Activated T-cell treated with anti-CD3 and anti-CD28 coated beads for 4 hours (primary cell): Measurements from ENCODE around the gene NDUFAF2.
A peak's percentile ranks its signal among the peaks of the same experiment; 100 is the strongest.

Experiments
- DNase-seq: peaks from one replicate; pipeline ENCODE4 v3.0.0-alpha.2; 2020

NDUFAF2 gene

GRCh38 chr5:61132559-61132958 lies 187.6 kb downstream of the NDUFAF2 start:
- DNase-seq = no peak

- DNase-seq = no peak
These were observed 192.8 kb downstream of the NDUFAF2 start for GRCh38 chr5:61137835-61138234.

- no peak for DNase-seq
These were observed 194.3 kb downstream of the NDUFAF2 start for GRCh38 chr5:61139094-61139873.

- DNase-seq = no peak
These were observed 194.9 kb downstream of the NDUFAF2 start for GRCh38 chr5:61139931-61140330.

- DNase-seq = no peak
These were observed 196.8 kb downstream of the NDUFAF2 start for GRCh38 chr5:61141801-61142200.

GRCh38 chr5:61142391-61142790 lies 197.4 kb downstream of the NDUFAF2 start:
- no peak for DNase-seq

GRCh38 chr5:61142811-61143210 lies 197.8 kb downstream of the NDUFAF2 start:
- no peak for DNase-seq

- DNase-seq = no peak
These were observed 203.5 kb downstream of the NDUFAF2 start for GRCh38 chr5:61148515-61148914.

GRCh38 chr5:61151893-61152292 lies 206.9 kb downstream of the NDUFAF2 start:
- DNase-seq = no peak

GRCh38 chr5:61159070-61159469 lies 214.1 kb downstream of the NDUFAF2 start:
- DNase-seq = no peak

GRCh38 chr5:61159836-61160235 lies 214.8 kb downstream of the NDUFAF2 start:
- DNase-seq = no peak

GRCh38 chr5:61160497-61160896 lies 215.5 kb downstream of the NDUFAF2 start:
- DNase-seq = no peak

- peak; percentile 70 for DNase-seq
These were observed 217.2 kb downstream of the NDUFAF2 start, which contains the start of gene SMIM15 for GRCh38 chr5:61162010-61162831. SMIM15 (minus strand) TSS chr5:61162468; CDS start chr5:61160171, 2,297 bp downstream.

GRCh38 chr5:61162832-61163567 lies 218.0 kb downstream of the NDUFAF2 start:
- DNase-seq = no peak

GRCh38 chr5:61163905-61164304 lies 218.9 kb downstream of the NDUFAF2 start:
- DNase-seq = no peak

- DNase-seq = no peak
These were observed 222.4 kb downstream of the NDUFAF2 start for GRCh38 chr5:61167382-61167781.

- no peak for DNase-seq
These were observed 223.9 kb downstream of the NDUFAF2 start for GRCh38 chr5:61168951-61169350.

GRCh38 chr5:61171479-61171878 lies 226.5 kb downstream of the NDUFAF2 start:
- DNase-seq = no peak

- no peak for DNase-seq
These were observed 231.6 kb downstream of the NDUFAF2 start for GRCh38 chr5:61176631-61177030.

- no peak for DNase-seq
These were observed 232.1 kb downstream of the NDUFAF2 start for GRCh38 chr5:61177070-61177469.

- DNase-seq = no peak
These were observed 232.7 kb downstream of the NDUFAF2 start for GRCh38 chr5:61177716-61178115.

- no peak for DNase-seq
These were observed 233.7 kb downstream of the NDUFAF2 start for GRCh38 chr5:61178702-61179101.

- DNase-seq = no peak
These were observed 235.9 kb downstream of the NDUFAF2 start for GRCh38 chr5:61180886-61181285.
